Panc1 (cell line): Measurements from ENCODE around the gene MAGOH. TPM values are rescaled to one million over a fixed set of nuclear protein-coding genes. Genes with fewer than 3 reads are reported as not detected.

Experiments used
- ATAC-seq: fragments of 200-7000 bp; cut with Tn5 transposase; 2 replicates; pipeline ENCODE4 v1.9.1; 2020; ENCODE audit warnings: mild to moderate bottlenecking, moderate library complexity
- BruUV-seq: library from RNA; stranded (reverse); fragments of 400-500 nt; replicated peaks from 2 replicates; lab custom pipeline; 2021; lab: Mats Ljungman, UMichigan
- CTCF ChIA-PET: fragments of 300-600 bp; sonication (Branson Sonifier 250); formaldehyde crosslinking; loops from one replicate; lab custom pipeline; 2022; ENCODE audit warnings: antibody characterized with exemption; lab: Charles Lee
- POLR2A ChIA-PET: fragments of 300-600 bp; sonication (Branson Sonifier 250); formaldehyde crosslinking; loops from one replicate; lab custom pipeline; 2022; ENCODE audit warnings: antibody characterized with exemption; lab: Charles Lee
- DNase-seq: peaks from one replicate; pipeline ENCODE4 v3.0.0-alpha.2; 2010; ENCODE audit warnings: low read depth, low spot score
- H3K27ac ChIP-seq: 2 replicates; pipeline ENCODE4 v1.5.1; 2011; ENCODE audit warnings: mild to moderate bottlenecking, low read length, inconsistent platforms
- H3K27me3 ChIP-seq: fragments of 200-500 bp; sonication (Bioruptor generic); 2 replicates; pipeline ENCODE4 v1.6.0; 2014; ENCODE audit warnings: low read length, inconsistent platforms; ENCODE audit not compliant: control insufficient read depth, insufficient read depth
- H3K36me3 ChIP-seq: fragments of 200-500 bp; sonication (Bioruptor generic); 2 replicates; pipeline ENCODE4 v1.5.1; 2014; ENCODE audit warnings: inconsistent platforms, mild to moderate bottlenecking, low read length, moderate library complexity; ENCODE audit not compliant: control insufficient read depth, insufficient read depth
- H3K4me1 ChIP-seq: 2 replicates; pipeline ENCODE4 v1.5.1; 2011; ENCODE audit warnings: inconsistent platforms, mild to moderate bottlenecking, low read length, moderate library complexity; ENCODE audit not compliant: control insufficient read depth, insufficient read depth
- H3K4me3 ChIP-seq, 2 experiments: 2 replicates each; pipeline ENCODE4 v1.5.1; 2011 to 2012; ENCODE audit warnings: low read depth in 2 of 2, low read length in 2 of 2, mild to moderate bottlenecking in 2 of 2, inconsistent platforms in 1 of 2, moderate library complexity in 1 of 2
- H3K9me3 ChIP-seq: fragments of 200-500 bp; sonication (Bioruptor generic); 2 replicates; pipeline ENCODE4 v1.5.1; 2014; ENCODE audit warnings: low read depth, mild to moderate bottlenecking, inconsistent platforms, low read length, moderate library complexity; ENCODE audit not compliant: control insufficient read depth, insufficient read depth
- CTCF ChIP-seq: fragments of 450-650 bp; IDR thresholded peaks from 2 replicates; pipeline ENCODE4 v1.5.1; 2017; ENCODE audit warnings: mild to moderate bottlenecking
- POLR2AphosphoS5 ChIP-seq: IDR thresholded peaks from 2 replicates; pipeline ENCODE4 v1.6.1; 2012; ENCODE audit warnings: mild to moderate bottlenecking, low read depth, low read length, moderate library complexity
- REST ChIP-seq, 2 experiments: IDR thresholded peaks; 2 replicates each; pipeline ENCODE4 v1.6.1; 2011 to 2012; ENCODE audit warnings: low read depth in 2 of 2, control low read depth in 1 of 2, low read length in 1 of 2, mild to moderate bottlenecking in 1 of 2, moderate library complexity in 1 of 2; ENCODE audit not compliant: insufficient read depth in 1 of 2
- SIN3A ChIP-seq: IDR thresholded peaks from 2 replicates; pipeline ENCODE4 v1.6.1; 2012; ENCODE audit warnings: low read depth, mild to moderate bottlenecking, low read length, moderate library complexity, borderline replicate concordance; ENCODE audit not compliant: insufficient read depth
- TCF7L2 ChIP-seq: IDR thresholded peaks from 2 replicates; pipeline ENCODE4 v1.6.1; 2011; ENCODE audit warnings: mild to moderate bottlenecking, low read depth, low read length, inconsistent platforms
- in situ Hi-C: cut with HindIII; loops from 2 replicates; pipeline ENCODE4 v1.10.0; 2016; ENCODE audit warnings: low sequenced_read_pairs, low pct_unique_long_range_greater_than_20kb
- intact Hi-C: fragments of 100-400 bp; cut with micrococcal nuclease; formaldehyde crosslinking; loops from one replicate; pipeline ENCODE4 v1.10.0; 2022; ENCODE audit not compliant: unreplicated experiment
- total RNA-seq: library from RNA; stranded (reverse); gene quantifications from one replicate; pipeline ENCODE4 v1.2.1, GENCODE V29; 2021; ENCODE audit not compliant: unreplicated experiment

Gene MAGOH
- total RNA-seq, 1 experiment from 2014 or later, result 63.8 TPM

GRCh38 chr1:53210954-53211353 is 27.4 kb downstream of the MAGOH start:
- no peak overlapping the region for H3K4me3 ChIP-seq
- in situ Hi-C loops, result no loop called here
- TF ChIP-seq TCF7L2 (no peak), SIN3A (no peak), CTCF (no peak), REST (IDR thresholded peaks at IDR 0.05; ENCODE audit: insufficient read depth in 1 of 2, low read depth in 2 of 2, low read length in 1 of 2) (no peak), POLR2AphosphoS5 (no peak)
- intact Hi-C loops, result no loop called here
- ChIA-PET POLR2A (no interaction called here), CTCF (interaction anchor here (0.6 kb wide), 1 partner anchor 126 kb away, joined by 3 read pairs; no protein-coding TSS in a partner anchor)
- H3K27ac ChIP-seq, result no peak overlapping the region
- peaks cover 10% of the 10 kb centered on the region for H3K36me3 ChIP-seq
- H3K9me3 ChIP-seq, result peaks cover 6% of the 10 kb centered on the region; the same call in 1 of the 2 replicates
- no peaks in the 10 kb centered on the region for H3K27me3 ChIP-seq
- H3K4me1 ChIP-seq, result no peaks in the 10 kb centered on the region
- ATAC-seq, result no peak
- no TSS peak for BruUV-seq
- DNase-seq, result no peak

GRCh38 chr1:53210352-53210751 is 28.0 kb downstream of the MAGOH start:
- in situ Hi-C loops (no loop called here), intact Hi-C loops (no loop called here)
- Histone ChIP-seq H3K4me3 (no peak overlapping the region), H3K27me3 (no peaks in the 10 kb centered on the region), H3K36me3 (peaks cover 10% of the 10 kb centered on the region), H3K27ac (no peak overlapping the region), H3K9me3 (peaks cover 6% of the 10 kb centered on the region; the same call in 1 of the 2 replicates), H3K4me1 (no peaks in the 10 kb centered on the region)
- no TSS peak for BruUV-seq
- ChIA-PET POLR2A (no interaction called here), CTCF (no interaction called here)
- DNase-seq, result no peak
- no peak for ATAC-seq
- TF ChIP-seq SIN3A (no peak), CTCF (no peak), TCF7L2 (no peak), POLR2AphosphoS5 (no peak), REST (IDR thresholded peaks at IDR 0.05; ENCODE audit: insufficient read depth in 1 of 2, low read depth in 2 of 2, low read length in 1 of 2) (no peak)
